ENCODE results near the gene MYO1A. TPM values are rescaled to one million over a fixed set of nuclear protein-coding genes. Genes with fewer than 3 reads are reported as not detected.

Gene MYO1A
- total and polyA plus RNA-seq, 2 of the 13 experiments (the other 11 are each of a cell fraction or from before 2014, with no cell fraction given) = 5.3 to 6.0 TPM

GRCh38 chr12:57089271-57090245 lies 39.6 kb upstream of the MYO1A start (continued):
- TF ChIP-seq CTCF (CRISPR knock-in tag; IDR thresholded peaks at IDR 0.05) (peak; percentile 6; the same call in 1 of the 2 replicates), ZBTB14 (CRISPR knock-in tag; IDR thresholded peaks at IDR 0.05) (no peak), DRAP1 (CRISPR knock-in tag; IDR thresholded peaks at IDR 0.05) (no peak), KDM2A (CRISPR knock-in tag; IDR thresholded peaks at IDR 0.05; ENCODE audit: borderline replicate concordance, low read depth) (0 out of 2 replicates have a peak, but pooled peaks have one; percentile 50), ZNF773 (CRISPR knock-in tag; IDR thresholded peaks at IDR 0.05; ENCODE audit: borderline replicate concordance) (no peak), ZXDC (CRISPR knock-in tag; IDR thresholded peaks at IDR 0.05) (0 out of 2 replicates have a peak, but pooled peaks have one; percentile 40), ZNF710 (CRISPR knock-in tag; IDR thresholded peaks at IDR 0.05; ENCODE audit: borderline replicate concordance) (no peak), ZNF629 (CRISPR knock-in tag; conservative IDR thresholded peaks at IDR 0.05) (no peak), HNF4G (IDR thresholded peaks at IDR 0.05; ENCODE audit: borderline replicate concordance, low read depth, low read length) (peak; percentile 60; the same call in 1 of the 2 replicates), HNF4G (CRISPR knock-in tag; IDR thresholded peaks at IDR 0.05; ENCODE audit: borderline replicate concordance, low read depth) (no peak), ZBTB21 (CRISPR knock-in tag; IDR thresholded peaks at IDR 0.05) (no peak), ZNF484 (CRISPR knock-in tag; IDR thresholded peaks at IDR 0.05; ENCODE audit: borderline replicate concordance, low read depth) (no peak), ZNF563 (CRISPR knock-in tag; IDR thresholded peaks at IDR 0.05) (0 out of 2 replicates have a peak, but pooled peaks have one; percentile 1), ZNF672 (CRISPR knock-in tag; IDR thresholded peaks at IDR 0.05) (no peak), ZNF501 (CRISPR knock-in tag; IDR thresholded peaks at IDR 0.05) (no peak), HNRNPH1 (optimal IDR thresholded peaks at IDR 0.05; ENCODE audit: low read depth, low read length) (no peak), ZKSCAN8 (CRISPR knock-in tag; IDR thresholded peaks at IDR 0.05; ENCODE audit: borderline replicate concordance) (no peak), ZNF777 (CRISPR knock-in tag; IDR thresholded peaks at IDR 0.05) (no peak)

All from HepG2 (cell line).